Right lung (tissue), 10 donors: ENCODE results near the gene TSPAN9. TPM values are rescaled to one million over a fixed set of nuclear protein-coding genes. Genes with fewer than 3 reads are reported as not detected.

ENCODE experiments used
- DNase-seq, 2 donors: peaks; one replicate each; pipeline ENCODE4 v3.0.0-alpha.2; 2013
- long read RNA-seq, 8 donors: transcript quantifications; one replicate each; lab custom pipeline, GENCODE V29; 2026
- polyA plus RNA-seq, 5 donors: library from polyadenylated mRNA; unstranded; fragments of 120-200 nt; gene quantifications; one replicate each; pipeline versions ENCODE4 v1.2.1 to v1.2.3, GENCODE V29; 2013; ENCODE audit warnings: inconsistent platforms in 1 of 5, low replicate concordance in 1 of 5; ENCODE audit not compliant: insufficient read length in 5 of 5, insufficient read depth in 1 of 5

The TSPAN9 gene
- polyA plus RNA-seq = 100 to 1,000 TPM in 1 of 5 donors, 10 to 100 TPM in 4; 81.2 to 102 (median 91.2) TPM
- long read RNA-seq, donor 1, full-length matches to known transcripts = 28 of 71 reads
- long read RNA-seq, donor 1, partial matches to known transcripts = 43 of 71 reads
- long read RNA-seq, donor 1, other reads (novel, unspliced or antisense) = 0 of 71 reads
- long read RNA-seq, donor 2, full-length matches to known transcripts = 11 of 5,961 reads
- long read RNA-seq, donor 2, partial matches to known transcripts = 5,950 of 5,961 reads
- long read RNA-seq, donor 2, other reads (novel, unspliced or antisense) = 0 of 5,961 reads
- long read RNA-seq, donor 3, full-length matches to known transcripts = 12 of 10,420 reads
- long read RNA-seq, donor 3, partial matches to known transcripts = 10,408 of 10,420 reads
- long read RNA-seq, donor 3, other reads (novel, unspliced or antisense) = 0 of 10,420 reads
- long read RNA-seq, donor 4, full-length matches to known transcripts = 10 of 9,753 reads
- long read RNA-seq, donor 4, partial matches to known transcripts = 9,743 of 9,753 reads
- long read RNA-seq, donor 4, other reads (novel, unspliced or antisense) = 0 of 9,753 reads
- long read RNA-seq, donor 5, full-length matches to known transcripts = 14 of 14,639 reads
- long read RNA-seq, donor 5, partial matches to known transcripts = 14,625 of 14,639 reads
- long read RNA-seq, donor 5, other reads (novel, unspliced or antisense) = 0 of 14,639 reads
- long read RNA-seq, donor 6, full-length matches to known transcripts = 19 of 25 reads
- long read RNA-seq, donor 6, partial matches to known transcripts = 6 of 25 reads
- long read RNA-seq, donor 6, other reads (novel, unspliced or antisense) = 0 of 25 reads
- long read RNA-seq, donor 7, full-length matches to known transcripts = 10 of 15 reads
- long read RNA-seq, donor 7, partial matches to known transcripts = 5 of 15 reads
- long read RNA-seq, donor 7, other reads (novel, unspliced or antisense) = 0 of 15 reads
- long read RNA-seq, donor 8, full-length matches to known transcripts = 11 of 11 reads
- long read RNA-seq, donor 8, partial matches to known transcripts = 0 of 11 reads
- long read RNA-seq, donor 8, other reads (novel, unspliced or antisense) = 0 of 11 reads

DNA sequence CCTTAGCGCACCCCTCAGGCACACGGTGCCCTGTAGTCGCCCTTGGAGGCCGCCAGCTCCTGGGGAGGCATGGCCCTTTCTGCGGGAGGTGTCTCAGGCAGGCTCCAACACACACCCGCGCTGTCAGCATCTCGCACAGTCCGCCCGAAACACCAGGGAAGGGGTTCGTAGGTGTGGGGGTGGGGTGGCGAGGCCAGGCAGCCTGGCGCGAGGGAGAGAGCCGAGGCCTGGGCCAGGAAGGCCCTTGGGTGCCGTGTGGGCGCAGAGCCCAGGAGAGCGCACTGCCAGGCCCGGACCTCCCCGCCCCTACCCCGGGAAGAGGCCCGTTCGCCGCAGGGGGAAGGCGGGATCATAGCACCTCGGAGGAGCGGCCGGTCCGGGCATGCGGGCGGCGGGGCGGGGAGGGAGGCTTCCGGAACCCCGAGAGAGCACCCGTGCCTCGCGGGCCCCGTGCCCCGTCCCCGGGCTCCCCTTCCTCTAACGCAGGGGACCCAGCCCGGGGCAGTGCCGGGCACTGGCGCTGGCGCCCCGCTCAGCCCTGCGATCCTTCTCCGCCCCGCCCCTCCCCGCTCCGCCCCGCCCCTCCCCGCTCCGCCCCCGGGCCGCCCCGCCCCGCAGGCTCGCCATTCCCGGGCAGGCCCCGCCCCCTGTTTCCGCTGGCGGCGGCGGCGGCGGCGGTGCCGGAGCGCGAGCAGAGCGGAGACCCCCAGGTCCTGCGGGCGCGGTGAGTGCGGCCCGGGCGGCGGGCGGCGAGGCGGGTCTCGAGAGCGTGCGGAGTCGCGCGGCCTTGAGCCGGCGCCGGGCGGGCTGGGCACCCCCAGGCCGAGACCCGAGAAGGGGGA is at the start of gene TSPAN9:
Gene TSPAN9, plus strand, starts transcription at position 650 of the 842 bp plus-strand sequence. CDS start 123,815 bp downstream, outside the sequence.
- peak; percentile 64 to 74 for DNase-seq

- DNase-seq = no peak
Measured at GRCh38 chr12:3028108-3028507, 49.1 kb upstream of the TSPAN9 start.

GRCh38 chr12:3030821-3031429 is 46.3 kb upstream of the TSPAN9 start:
- no peak for DNase-seq

GRCh38 chr12:3032161-3032560 is 45.0 kb upstream of the TSPAN9 start:
- DNase-seq = no peak

DNA sequence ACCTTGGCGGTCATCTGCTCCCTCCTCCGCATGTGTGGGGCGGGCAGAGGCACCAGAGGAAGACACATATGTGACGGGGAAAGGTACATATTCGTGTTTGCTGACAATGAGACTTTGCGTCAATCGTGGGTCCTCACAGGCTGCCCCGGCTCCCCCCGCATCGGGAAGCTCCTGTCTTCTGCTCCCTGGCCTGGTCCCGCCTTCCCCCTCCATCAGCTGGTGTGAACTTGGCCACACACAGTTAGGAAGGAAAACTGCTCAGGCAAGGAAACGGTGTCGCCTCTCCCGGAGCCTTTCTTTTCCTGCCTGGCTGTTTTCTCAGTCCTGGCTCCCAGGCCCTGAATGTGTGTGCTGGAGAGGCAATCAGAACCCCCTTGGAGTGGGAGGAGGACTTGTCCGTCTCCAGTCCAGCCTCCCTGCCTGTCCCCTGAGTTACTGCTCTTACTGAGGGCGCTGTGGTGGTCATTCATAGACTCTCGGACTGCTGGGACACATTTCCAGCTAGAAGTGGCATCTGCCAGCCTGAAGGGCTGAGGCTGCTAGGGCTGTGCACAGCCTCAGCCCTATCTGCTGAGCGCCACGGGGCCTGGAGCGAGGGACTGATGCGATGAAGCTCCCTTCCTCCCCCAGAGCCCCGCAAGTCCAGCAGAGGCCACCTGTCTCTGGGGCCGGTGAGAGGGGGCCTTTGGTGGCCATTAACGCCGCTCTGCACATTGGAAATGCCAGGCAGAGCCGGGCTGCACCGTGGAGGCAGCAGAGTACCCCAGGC is 44.2 kb upstream of the TSPAN9 start:
- no peak for DNase-seq

DNA sequence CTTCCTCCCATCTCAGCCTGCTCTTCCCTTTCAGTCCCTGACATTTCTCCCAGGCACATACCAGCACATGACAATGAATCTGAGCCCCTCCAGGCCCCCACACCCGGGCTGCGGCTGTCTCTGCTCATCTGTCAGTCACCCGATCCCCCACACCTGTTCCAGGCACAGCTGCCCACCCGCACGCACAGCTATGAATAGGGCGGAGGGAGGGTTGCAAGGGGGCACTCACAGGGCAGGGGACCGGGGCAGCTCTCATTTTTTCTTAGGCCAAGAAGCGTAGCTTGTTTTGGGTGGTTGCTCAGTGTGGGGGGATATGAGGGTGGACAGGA is 43.7 kb upstream of the TSPAN9 start:
- no peak for DNase-seq

GRCh38 chr12:3034067-3034750 is 43.0 kb upstream of the TSPAN9 start:
- DNase-seq = no peak

DNA sequence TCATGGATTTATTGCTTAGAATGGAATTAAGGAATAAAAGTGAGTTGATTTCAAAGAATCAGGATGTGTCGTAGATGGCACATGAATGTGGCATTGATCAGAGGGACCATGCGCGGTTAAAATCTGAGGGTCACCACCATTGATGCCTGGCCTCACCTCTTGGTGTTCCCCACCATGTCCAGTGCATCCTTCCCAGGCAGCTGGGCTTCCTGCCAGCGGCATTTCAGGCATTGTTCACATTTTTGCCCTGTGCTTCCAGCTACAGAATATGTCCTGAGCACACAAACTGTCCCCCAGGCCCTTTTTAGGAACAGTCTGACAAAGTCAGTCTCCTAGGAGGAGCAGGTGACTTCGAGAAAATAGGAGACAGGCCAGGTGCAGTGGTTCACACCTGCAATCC is 42.0 kb upstream of the TSPAN9 start:
- DNase-seq = no peak

DNA sequence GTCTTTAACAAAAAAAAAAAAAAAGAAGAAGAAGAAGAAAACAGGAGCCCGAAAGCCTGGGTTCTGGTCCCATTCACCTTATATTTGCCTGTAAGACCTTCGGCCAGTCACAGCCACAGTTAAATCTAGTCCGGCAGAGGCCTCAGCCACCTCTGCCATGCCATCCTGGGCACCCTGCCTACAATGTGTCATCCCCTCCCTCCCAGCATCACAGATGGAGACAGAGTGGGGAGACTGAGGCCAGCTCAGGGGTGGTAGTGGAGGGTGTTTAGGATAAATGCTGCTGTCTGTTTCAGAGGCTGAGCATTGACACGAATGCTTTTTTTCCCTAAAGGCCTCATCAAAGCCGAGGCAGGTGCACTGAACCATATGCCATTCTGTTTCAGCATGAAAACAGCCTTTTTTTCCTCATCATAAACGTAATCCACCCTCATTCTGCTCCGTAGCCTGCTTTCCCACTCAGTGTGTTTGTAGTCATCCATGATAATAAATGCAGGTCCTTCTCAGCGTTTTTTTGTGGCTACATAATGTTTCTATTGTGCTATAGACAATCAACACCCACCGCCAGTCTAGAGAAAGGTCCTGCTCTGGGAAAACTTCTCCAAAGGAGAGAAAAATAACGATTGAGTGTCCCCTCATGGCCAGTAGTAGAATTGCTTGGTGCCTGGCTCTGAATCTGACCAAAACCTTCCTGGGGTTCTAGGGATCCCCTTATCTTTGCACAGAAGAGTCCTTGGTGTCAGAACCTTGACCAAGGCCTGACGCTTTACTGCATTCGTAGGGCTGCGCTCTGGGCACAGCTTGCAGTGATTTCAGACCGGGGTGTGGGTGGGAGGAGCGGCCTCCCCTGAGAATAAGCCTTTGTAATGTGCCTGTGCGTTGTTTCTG is 41.1 kb upstream of the TSPAN9 start:
- DNase-seq = no peak

DNA sequence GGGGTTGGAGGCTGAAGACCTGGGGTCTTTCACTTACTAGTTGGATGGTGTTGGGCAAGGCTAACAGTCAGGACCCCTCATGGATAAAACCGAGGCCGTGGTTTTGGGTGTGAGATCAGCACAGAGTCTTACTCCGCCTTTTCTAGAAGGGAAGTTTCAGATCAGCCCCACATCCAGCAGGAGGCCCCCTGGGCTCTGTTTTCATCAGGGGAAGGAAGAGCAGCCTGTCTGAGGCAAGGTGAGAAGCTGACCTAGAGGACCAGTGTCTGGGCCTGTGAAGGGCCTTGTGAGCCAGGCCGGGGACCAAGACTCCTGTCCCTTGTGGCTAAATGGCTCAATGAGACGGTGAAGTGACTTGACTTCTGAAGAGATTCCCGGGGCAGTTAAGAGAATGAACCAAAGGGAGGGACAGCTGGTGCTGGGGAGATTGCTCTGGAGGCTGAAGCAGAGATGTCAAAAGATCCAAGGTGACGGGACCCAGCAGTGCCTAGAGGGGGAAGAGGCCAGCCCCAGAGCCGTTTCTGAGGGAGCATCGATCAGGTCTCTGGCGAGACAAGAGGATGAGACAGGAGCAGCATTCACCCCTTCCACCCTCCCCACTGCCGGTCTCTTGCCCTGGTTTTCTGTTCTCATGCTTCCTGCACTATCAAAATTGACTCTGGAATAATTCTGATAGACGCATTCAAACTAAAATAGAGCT is 40.1 kb upstream of the TSPAN9 start:
- DNase-seq = no peak

DNA sequence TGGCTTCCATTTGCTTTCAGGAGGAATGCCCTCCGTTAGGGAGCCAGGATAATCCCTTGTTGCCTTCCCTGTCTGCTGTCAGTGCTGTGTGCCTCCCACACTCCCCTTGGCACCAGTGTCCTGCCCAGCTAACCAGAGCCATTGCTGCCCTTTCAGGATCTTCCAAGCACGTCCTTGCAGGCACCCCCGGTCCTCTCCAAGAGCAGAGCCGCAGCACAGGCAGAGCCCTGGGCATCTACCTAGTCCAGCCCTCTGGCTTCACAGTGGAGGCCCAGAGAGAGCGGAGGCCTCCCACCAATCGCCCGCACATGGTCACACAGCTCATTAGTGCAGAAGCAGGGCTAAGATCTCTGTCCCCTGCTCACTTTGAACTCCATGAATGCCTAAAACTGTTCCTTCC is 39.0 kb upstream of the TSPAN9 start:
- no peak for DNase-seq

DNA sequence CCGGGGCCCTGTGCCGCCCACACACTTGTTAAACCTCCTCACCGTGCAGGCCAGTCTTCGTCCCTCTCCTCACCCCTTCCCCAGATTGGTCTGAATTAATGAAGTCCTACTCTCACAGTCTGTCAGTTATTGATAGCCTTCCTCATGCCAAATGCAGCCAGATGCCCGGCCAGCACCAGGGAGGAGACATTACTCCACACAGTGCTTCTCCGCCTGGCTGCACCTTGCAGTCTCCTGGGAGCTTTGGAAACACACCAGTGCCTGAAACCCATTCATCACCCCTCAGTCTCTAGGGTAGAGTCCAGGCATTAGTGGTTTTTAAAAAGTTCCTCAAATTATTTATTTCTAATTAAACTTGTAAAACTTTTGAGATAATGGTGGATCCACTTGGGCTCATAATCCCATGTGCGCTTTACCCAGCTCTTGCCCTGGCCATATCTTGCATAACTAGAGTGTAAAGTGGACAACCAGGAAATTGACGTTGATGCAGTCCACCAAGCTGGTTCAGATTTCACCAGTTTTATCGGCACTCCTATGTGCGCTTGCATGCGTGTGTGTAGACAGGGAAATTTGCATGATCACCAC is 38.2 kb upstream of the TSPAN9 start:
- DNase-seq = no peak

- no peak for DNase-seq
Measured at GRCh38 chr12:3040026-3040656, 37.0 kb upstream of the TSPAN9 start.

DNA sequence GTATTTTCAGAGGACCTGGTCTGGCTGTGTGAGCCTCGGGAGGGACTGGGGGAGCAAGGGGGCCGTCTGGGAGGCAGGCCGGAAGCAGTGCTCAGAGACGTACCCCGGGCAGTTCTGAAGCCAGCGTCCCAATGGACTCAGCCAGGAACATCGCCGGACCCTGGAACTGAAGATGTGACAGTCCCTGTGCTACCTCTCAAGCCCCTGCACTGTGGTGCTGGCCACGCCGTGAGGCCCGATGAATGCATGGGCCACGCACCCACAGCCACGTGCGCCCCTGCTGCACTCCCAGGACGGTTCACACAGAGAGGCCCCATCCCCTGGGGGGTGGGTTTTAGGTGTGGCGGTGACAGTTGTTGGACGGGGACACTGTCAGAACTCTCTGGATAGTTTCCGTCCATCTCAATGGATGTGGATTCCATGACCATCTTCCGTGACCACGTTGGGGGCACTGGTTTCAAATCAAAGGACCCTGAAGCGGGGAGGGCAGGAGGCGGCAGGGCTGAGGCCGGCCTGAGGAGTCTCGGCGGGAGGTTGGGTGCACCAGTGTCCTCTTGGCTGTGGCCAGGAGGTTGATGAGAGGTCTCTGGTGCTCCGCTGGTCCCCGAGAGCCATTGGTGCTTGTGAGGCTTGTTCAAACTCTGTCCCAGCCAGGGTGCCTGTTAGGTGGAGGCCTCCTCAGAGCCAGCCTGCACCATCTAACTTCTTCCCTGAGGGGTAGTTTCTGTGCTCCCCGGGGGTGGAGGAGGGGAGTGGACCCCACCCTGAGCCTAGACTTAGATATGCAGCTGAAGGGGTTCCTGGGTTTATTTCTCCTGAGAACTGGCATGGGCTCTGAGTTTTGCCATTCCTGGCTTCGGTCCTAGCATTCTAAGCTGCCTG is 36.3 kb upstream of the TSPAN9 start:
- no peak for DNase-seq

DNA sequence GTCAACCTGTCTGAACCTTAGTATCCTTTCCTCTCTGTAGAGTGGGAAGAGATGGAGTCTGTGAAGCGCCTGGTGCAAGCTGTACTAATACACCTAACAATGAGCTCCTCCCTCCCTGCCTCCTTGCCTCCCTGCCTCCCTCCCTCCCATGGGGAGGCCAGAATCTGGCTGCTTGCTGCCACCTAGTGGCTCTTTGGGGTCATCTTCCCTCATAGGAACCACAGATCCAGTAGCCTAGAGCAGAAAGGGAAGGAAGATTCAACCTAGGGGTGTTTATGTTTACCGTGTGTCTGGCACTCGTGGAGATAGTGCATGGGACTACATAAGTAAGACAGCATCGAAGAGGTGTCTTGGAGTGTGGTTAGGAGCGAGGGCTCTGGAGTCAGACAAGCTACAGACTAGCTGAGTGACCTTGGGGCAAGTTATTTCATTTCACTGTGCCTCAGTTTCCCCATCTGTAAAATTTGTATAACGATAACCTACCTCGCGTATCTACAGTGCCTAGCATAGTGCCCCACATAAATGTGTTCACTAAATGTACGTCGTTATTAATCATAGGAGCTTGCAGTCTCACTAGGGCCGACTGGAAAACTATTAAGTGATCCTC is 35.5 kb upstream of the TSPAN9 start:
- DNase-seq = no peak
